ENCODE measurements around the gene UGT1A5.

- TF ChIP-seq CTCF (IDR thresholded peaks at IDR 0.05) (no peak), EZH2phosphoT487 (IDR thresholded peaks at IDR 0.05) (no peak)
Measured at GRCh38 chr2:233772153-233772552, 59.4 kb downstream of the UGT1A5 start.

Data from neural progenitor cell (in vitro differentiated cells).